HK-2 (cell line): ENCODE measurements around the gene GPX6.
A peak's percentile ranks its signal among the peaks of the same experiment; 100 is the strongest.
"Not testable (repeated sequence)": the region's sequence is repeated elsewhere in the genome, so short reads cannot be mapped to it uniquely, and the experiment has no call there.

Experiments
- DNase-seq: peaks from one replicate; pipeline ENCODE4 v3.0.0-alpha.2; 2018; ENCODE audit not compliant: unreplicated experiment

The GPX6 gene

GRCh38 chr6:28525496-28526039 is 10.0 kb upstream of the GPX6 start, which contains the start of gene GPX5:
GPX5 (plus strand) TSS chr6:28525881; CDS start chr6:28526014, 133 bp downstream.
- peak; percentile 49 for DNase-seq

DNA sequence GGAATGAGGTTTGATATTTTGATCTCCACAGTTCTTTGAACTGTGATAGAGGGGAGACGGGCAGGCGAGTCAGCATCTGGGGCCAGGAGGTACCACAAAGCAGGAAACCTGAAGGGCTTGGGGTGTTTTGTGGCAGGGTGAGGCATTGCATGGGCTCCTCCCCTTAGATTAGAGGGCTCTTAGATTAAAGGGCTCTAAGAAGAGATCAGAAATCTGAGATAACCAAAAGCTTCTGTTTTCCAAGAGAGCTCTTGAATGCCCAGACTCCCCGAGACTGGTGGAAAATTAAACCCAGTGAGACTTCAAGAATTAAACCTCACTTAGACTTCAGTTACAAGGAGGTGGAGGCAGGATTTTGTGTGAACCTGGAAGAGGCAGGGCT is 7.6 kb upstream of the GPX6 start:
- no peak for DNase-seq

- no peak for DNase-seq
Measured at GRCh38 chr6:28522594-28523240, 7.1 kb upstream of the GPX6 start.

DNA sequence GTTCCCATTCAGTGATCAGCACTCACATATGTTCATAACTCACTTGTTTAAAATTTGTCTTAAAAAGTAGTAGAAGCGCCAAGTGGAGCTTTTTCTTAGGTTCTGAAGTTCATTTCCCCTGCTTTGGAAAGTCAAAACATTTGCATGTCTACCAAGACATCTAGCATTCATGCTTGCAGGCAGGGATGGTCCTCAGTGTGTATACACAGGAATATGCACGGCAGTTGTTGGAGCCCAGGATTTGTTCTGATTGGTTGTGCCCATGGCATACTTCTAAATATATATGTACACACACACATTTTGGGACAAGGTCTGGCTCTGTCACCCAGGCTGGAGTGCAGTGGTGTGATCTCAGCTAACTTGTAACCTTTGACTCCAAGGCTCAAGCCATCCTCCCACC is 2.4 kb upstream of the GPX6 start:
- DNase-seq, result no peak

DNA sequence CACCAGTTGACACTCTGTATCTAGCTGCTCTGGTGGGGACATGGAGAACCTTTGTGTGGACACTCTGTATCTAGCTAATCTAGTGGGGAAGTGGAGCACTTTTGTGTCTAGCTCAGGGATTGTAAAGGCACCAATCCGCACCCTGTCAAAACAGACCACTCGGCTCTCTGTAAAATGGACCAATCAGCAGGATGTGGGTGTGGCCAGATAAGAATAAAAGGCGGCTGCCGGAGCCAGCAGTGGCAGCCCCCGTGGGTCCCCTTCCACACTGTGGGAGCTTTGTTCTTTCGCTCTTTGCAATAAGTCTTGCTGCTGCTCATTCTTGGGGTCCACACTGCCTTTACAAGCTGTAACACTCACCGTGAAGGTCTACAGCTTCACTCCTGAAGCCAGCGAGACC is 3.2 kb downstream of the GPX6 start:
- DNase-seq, result not testable (repeated sequence)

GRCh38 chr6:28511628-28512300 is 3.8 kb downstream of the GPX6 start:
- no peak for DNase-seq

- no peak for DNase-seq
Measured at GRCh38 chr6:28506807-28507475, 8.7 kb downstream of the GPX6 start.

GRCh38 chr6:28505733-28506132 is 9.9 kb downstream of the GPX6 start:
- DNase-seq, result no peak

GRCh38 chr6:28502709-28503305 is 12.8 kb downstream of the GPX6 start:
- not testable (repeated sequence) for DNase-seq

- DNase-seq, result not testable (repeated sequence)
Measured at GRCh38 chr6:28502136-28502535, 13.5 kb downstream of the GPX6 start.

- DNase-seq, result no peak
Measured at GRCh38 chr6:28501259-28501658, 14.3 kb downstream of the GPX6 start.

DNA sequence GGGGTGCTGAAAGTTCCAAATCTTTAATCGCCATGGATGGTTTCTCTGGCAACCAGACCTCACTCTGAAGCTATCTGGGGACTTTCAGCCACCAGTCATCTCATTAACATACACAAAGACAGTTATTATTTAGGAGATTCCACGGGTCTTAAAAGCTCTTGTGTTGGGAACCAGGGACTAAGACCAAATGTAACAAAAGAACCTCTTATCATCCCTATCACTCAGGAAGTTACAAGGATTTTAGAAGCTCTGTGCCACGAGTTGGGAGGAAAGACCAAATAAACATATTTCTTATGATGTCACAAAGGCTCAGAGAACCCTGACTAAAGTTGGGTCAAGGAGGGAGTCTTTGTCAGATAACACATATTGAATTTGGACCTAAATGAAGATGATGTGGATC is 17.7 kb downstream of the GPX6 start:
- DNase-seq, result no peak

DNA sequence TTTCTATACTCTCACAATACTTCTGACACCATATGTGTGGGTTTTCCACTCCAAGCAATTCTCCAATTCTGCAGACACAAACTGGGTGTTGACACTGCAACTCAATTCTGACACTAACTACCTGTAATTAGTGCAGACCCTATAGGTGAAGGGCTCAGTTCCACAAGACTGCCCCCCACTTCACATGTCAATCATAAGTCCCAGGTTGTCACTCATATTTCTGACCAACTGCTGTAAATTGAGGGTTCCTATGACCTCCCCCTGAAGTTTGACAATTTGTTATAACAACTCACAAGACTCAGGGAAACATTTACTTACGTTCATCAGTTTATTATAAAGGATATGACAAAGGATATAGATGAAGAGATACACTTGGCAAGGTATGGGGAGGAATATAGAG is 18.3 kb downstream of the GPX6 start:
- DNase-seq, result no peak

DNA sequence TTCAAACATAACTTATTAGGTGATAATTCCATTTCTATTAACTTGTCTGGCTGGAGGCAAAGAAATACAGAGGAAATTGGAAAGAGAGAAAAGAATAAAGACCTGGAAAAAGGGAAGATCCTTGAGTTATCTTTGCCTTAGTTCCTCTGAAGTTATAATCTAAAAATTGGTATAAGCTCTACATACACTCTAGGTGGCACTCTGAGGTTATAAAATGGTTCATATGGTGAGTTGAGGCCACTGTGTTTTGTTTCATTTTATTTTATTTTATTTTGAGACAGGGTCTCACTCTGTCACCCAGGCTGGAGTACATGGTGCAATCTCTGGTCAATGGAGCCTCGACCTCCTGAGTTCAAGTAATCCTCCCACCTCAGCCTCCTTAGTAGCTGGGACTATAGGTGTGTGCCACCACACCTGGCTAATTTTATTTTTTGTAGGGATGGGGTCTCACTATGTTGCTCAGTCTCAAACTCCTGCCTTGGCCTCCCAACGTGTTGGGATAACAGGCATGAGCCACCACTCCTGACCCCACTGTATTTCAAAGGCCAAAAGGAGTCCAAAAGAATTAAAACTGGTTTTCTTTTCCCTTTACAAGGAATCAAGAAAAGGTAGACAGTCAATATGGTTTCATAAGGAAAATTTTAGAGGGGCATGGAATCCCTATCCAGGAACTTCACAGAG is 19.4 kb downstream of the GPX6 start:
- DNase-seq, result no peak

GRCh38 chr6:28491984-28492317 is 23.6 kb downstream of the GPX6 start:
- no peak for DNase-seq

DNA sequence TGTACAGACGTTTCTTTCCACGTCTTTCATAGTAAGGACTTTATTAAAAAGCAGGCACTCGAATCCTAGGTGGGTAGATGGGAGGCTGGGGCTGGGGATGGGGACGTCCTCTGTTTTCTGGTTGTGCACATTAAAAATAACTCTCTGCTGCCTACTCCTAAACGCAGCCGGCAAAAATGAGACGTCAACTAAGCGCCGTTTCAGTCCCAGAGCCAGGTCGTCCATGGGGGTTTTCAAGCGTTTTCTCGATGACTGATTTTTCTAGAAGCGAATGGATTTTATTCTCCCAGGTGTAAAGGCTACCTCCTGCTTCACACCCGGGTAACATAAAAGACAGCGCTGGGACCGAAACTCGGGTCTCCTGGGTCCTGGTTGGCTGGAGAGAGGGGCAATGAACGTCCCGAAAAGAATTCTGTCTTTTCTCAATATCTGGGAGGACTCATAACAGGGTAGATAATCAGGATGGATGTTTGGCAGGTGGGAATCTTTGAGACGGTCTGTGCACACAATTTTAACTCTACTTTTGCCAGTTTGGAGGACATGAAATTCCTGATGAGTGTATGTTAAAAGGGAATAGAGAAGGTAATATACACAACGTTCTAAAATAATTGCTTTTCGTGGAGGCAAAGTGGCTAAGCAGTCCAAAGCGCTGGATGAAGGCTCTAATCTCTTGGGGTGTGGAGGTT is 25.2 kb downstream of the GPX6 start:
- DNase-seq, result no peak

DNA sequence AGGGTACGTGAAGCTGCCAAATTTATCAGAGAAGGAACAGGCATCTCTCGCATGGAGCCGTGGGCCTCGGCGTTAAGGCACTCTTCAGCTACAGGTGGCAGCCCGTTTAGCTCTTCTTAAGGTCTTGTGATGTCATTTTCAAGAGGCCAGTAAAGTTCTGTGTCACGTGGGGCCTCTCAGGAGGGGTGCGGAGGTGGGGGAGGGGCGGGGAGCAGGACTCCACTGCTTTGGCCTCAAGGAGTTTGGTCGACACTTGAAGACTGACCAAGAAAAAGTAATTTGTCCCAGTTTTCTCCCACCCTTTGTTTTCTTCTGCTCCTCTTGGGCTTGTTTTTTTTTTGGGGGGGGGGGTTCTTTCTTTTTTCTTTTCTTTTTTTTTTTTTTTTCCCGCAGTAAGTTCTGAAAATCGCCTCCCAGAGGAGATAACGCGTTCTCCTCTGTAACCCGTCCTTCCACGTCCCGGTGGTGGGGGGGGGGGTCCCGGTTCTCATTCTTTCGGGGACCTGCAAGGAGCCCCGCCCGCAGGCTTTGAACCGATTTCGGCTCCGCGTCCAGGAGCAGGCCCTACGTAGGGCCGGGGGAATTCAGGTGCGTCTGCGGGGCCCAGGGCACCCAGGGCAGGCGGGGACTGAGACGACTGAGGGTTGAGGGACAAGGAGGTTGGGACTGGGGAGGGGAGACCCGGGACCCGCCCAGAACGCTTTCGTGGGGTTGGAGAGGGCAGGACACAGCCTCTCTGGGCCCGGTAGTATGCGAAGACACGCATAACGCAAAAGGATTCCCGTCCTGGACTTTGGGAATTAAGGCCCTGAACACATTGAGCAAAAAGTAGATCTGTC is 26.0 kb downstream of the GPX6 start:
- peak; percentile 80 for DNase-seq

DNA sequence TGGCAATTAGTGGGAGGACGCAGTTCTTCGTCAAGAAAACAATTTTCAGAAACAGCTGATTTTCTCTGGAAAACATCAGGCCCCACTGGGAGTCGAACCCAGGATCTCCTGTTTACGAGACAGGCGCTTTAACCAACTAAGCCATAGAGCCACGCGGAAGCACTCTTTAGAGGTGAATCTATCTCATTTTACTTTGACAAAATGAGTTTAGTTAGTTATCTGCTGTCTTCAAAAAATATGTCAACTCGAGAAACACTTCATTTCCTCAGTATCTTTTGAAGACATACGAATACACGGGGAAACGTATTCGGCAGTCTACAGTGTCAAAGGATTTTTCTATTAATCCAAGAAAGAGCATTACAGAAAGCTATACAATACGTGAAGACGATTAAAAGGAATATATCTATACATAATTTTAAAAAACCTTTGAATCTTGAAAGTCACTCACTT is 26.7 kb downstream of the GPX6 start:
- peak; percentile 72 for DNase-seq

GRCh38 chr6:28486988-28487742 is 28.4 kb downstream of the GPX6 start:
- no peak for DNase-seq

- DNase-seq, result no peak
Measured at GRCh38 chr6:28486533-28486932, 29.1 kb downstream of the GPX6 start.
